ENCODE measurements around the gene OR51E2.

GRCh38 chr11:4673781-4674180 is 23.9 kb downstream of the OR51E2 start:
- no peak for TF ChIP-seq CTCF (IDR thresholded peaks at IDR 0.05)
- no peak for TF ChIP-seq EP300 (IDR thresholded peaks at IDR 0.05)
- no peak for TF ChIP-seq POLR2A (IDR thresholded peaks at IDR 0.05)

Data from sigmoid colon (tissue), 4 donors.